Fibroblast of lung (primary cell): ENCODE results near the gene IL11RA. TPM values are rescaled to one million over a fixed set of nuclear protein-coding genes. Genes with fewer than 3 reads are reported as not detected.

Experiments used
- DNase-seq, 2 donors: peaks; one replicate each; pipeline versions ENCODE4 v3.0.0 to v3.0.0-alpha.2; 2010; ENCODE audit warnings: low read depth in 2 of 2
- H2AFZ ChIP-seq: 2 replicates; pipeline ENCODE4 v1.5.1; 2012; ENCODE audit warnings: low read length, control low read depth, inconsistent platforms
- H3K27ac ChIP-seq: 2 replicates; pipeline ENCODE4 v1.5.1; 2011; ENCODE audit warnings: low read length, control low read depth; ENCODE audit not compliant: insufficient read depth
- H3K27me3 ChIP-seq: 2 replicates; pipeline ENCODE4 v1.5.1; 2011; ENCODE audit warnings: mild to moderate bottlenecking, low read length; ENCODE audit not compliant: control insufficient read depth, insufficient read depth
- H3K36me3 ChIP-seq: 2 replicates; pipeline ENCODE4 v1.5.1; 2011; ENCODE audit warnings: low read length; ENCODE audit not compliant: control insufficient read depth, insufficient read depth
- H3K4me1 ChIP-seq: 2 replicates; pipeline ENCODE4 v1.5.1; 2011; ENCODE audit warnings: low read length; ENCODE audit not compliant: control insufficient read depth, insufficient read depth; ENCODE audit errors: extremely low read depth
- H3K4me2 ChIP-seq: 2 replicates; pipeline ENCODE4 v1.5.1; 2011; ENCODE audit warnings: low read length, control low read depth; ENCODE audit not compliant: insufficient read depth; ENCODE audit errors: extremely low read depth
- H3K4me3 ChIP-seq, 4 experiments: fragments of 200-600 bp in 1 of 4; sonication (generic) in 1 of 4; replicated peaks in 1 of 4; 2 replicates each; pipeline ENCODE4 v1.5.1; 2011 to 2016; ENCODE audit warnings: low read length in 4 of 4, low read depth in 3 of 4, mild to moderate bottlenecking in 3 of 4, control low read depth in 2 of 4, inconsistent platforms in 1 of 4, mixed read lengths in 1 of 4; ENCODE audit not compliant: insufficient read depth in 1 of 4; ENCODE audit errors: control extremely low read depth in 1 of 4
- H3K79me2 ChIP-seq: 2 replicates; pipeline ENCODE4 v1.5.1; 2012; ENCODE audit warnings: mild to moderate bottlenecking, low read length, inconsistent platforms; ENCODE audit not compliant: control insufficient read depth, insufficient read depth
- H3K9ac ChIP-seq: 2 replicates; pipeline ENCODE4 v1.5.1; 2011; ENCODE audit warnings: mild to moderate bottlenecking, low read length, control low read depth; ENCODE audit not compliant: insufficient read depth
- H3K9me3 ChIP-seq: 2 replicates; pipeline ENCODE4 v1.5.1; 2012; ENCODE audit warnings: low read depth, low read length; ENCODE audit not compliant: control insufficient read depth, insufficient read depth
- H4K20me1 ChIP-seq: 2 replicates; pipeline ENCODE4 v1.5.1; 2011; ENCODE audit warnings: low read length; ENCODE audit not compliant: control insufficient read depth, insufficient read depth; ENCODE audit errors: extremely low read depth
- CTCF ChIP-seq, 2 donors: IDR thresholded peaks in 1 of 2; conservative IDR thresholded peaks in 1 of 2; 1 replicate in 1 of 2; 2 replicates in 1 of 2; pipeline ENCODE4 v1.5.1; 2011 to 2012; ENCODE audit warnings: low read length in 2 of 2, control low read depth in 1 of 2, inconsistent platforms in 1 of 2, low read depth in 1 of 2, mild to moderate bottlenecking in 1 of 2
- EZH2 ChIP-seq: IDR thresholded peaks from 2 replicates; pipeline ENCODE4 v1.5.1; 2012; ENCODE audit warnings: low read length, control low read depth, mild to moderate bottlenecking; ENCODE audit errors: missing control alignments
- polyA plus RNA-seq, 2 donors: library from polyadenylated mRNA; depleted of rRNA in 1 of 2; stranded (reverse) in 1 of 2; unstranded in 1 of 2; fragments of >200 nt; gene quantifications; 2 replicates each; pipeline ENCODE4 v1.2.1, GENCODE V29; 2011 to 2012; ENCODE audit warnings: missing spikeins in 1 of 2
- total RNA-seq: library from RNA; depleted of rRNA; stranded (reverse); fragments of >200 nt; gene quantifications from 2 replicates; pipeline ENCODE4 v1.2.1, GENCODE V29; 2014

The IL11RA gene
- total and polyA plus RNA-seq, 2 donors (not counting 1 experiment from before 2014, with no cell fraction given): 5.0 to 6.9 TPM

- TF ChIP-seq EZH2 (no peak), CTCF (conservative IDR thresholded peaks at IDR 0.05 in 1 of 2, IDR thresholded peaks at IDR 0.05 in 1 of 2; ENCODE audit: low read depth in 1 of 2, low read length in 2 of 2) (no peak)
- peak overlapping the region; percentile 84 for H3K27ac ChIP-seq
- H3K4me1 ChIP-seq: peaks cover 7% of the 10 kb centered on the region
- peak overlapping the region; percentile 85 to 93 (median 86) for H3K4me3 ChIP-seq
- H3K4me2 ChIP-seq: peak overlapping the region; percentile 87
- no peaks in the 10 kb centered on the region for H3K79me2 ChIP-seq
- H4K20me1 ChIP-seq: no peaks in the 10 kb centered on the region
- H3K36me3 ChIP-seq: peaks cover 11% of the 10 kb centered on the region
- peak in 1 of 2 donors; percentile 22 for DNase-seq
- no peaks in the 10 kb centered on the region for H3K9me3 ChIP-seq
- H3K27me3 ChIP-seq: no peaks in the 10 kb centered on the region
- H2AFZ ChIP-seq: peak overlapping the region; percentile 68
- H3K9ac ChIP-seq: peak overlapping the region; percentile 86
Observed at GRCh38 chr9:34611251-34611810, 40.7 kb upstream of the IL11RA start.

- peak within 1 kb of the TSS; percentile 85 to 93 (median 86) for H3K4me3 ChIP-seq
- H3K4me2 ChIP-seq: peak within 1 kb of the TSS; percentile 87
- peaks cover 14% of the 10 kb centered on the region for H3K36me3 ChIP-seq
- H3K9ac ChIP-seq: peak within 1 kb of the TSS; percentile 86
- no peaks in the 10 kb centered on the region for H3K9me3 ChIP-seq
- H3K27ac ChIP-seq: peak within 1 kb of the TSS; percentile 84
- H3K27me3 ChIP-seq: no peaks in the 10 kb centered on the region
- peak within 1 kb of the TSS; percentile 91 for H2AFZ ChIP-seq
- no peaks in the 10 kb centered on the region for H3K79me2 ChIP-seq
- no peaks in the 10 kb centered on the region for H4K20me1 ChIP-seq
- DNase-seq: peak; percentile 77 to 79
- peaks cover 7% of the 10 kb centered on the region for H3K4me1 ChIP-seq
- TF ChIP-seq CTCF (conservative IDR thresholded peaks at IDR 0.05 in 1 of 2, IDR thresholded peaks at IDR 0.05 in 1 of 2; ENCODE audit: low read depth in 1 of 2, low read length in 2 of 2) (no peak), EZH2 (no peak)
Observed at GRCh38 chr9:34611811-34612787, 39.9 kb upstream of the IL11RA start, which contains the start of gene RPP25L. TSS of gene RPP25L (minus strand) at chr9:34612097. CDS start at chr9:34611296, 801 bp downstream.

GRCh38 chr9:34612788-34613390, 39.1 kb upstream of the IL11RA start:
- Histone ChIP-seq H3K9ac (no peak overlapping the region), H3K27ac (peak overlapping the region; percentile 17), H3K4me2 (peak overlapping the region; percentile 79), H3K36me3 (peaks cover 18% of the 10 kb centered on the region), H3K79me2 (no peaks in the 10 kb centered on the region), H3K27me3 (no peaks in the 10 kb centered on the region), H4K20me1 (no peaks in the 10 kb centered on the region), H3K4me3 (peak overlapping the region; percentile 21 to 93 (median 76)), H3K9me3 (no peaks in the 10 kb centered on the region), H3K4me1 (peaks cover 7% of the 10 kb centered on the region), H2AFZ (peak overlapping the region; percentile 70)
- DNase-seq: peak; percentile 54 to 72
- TF ChIP-seq EZH2: no peak
- TF ChIP-seq CTCF (conservative IDR thresholded peaks at IDR 0.05 in 1 of 2, IDR thresholded peaks at IDR 0.05 in 1 of 2; ENCODE audit: low read depth in 1 of 2, low read length in 2 of 2): peak; percentile 73 to 90
